Activated T-helper 9 cell treated with anti-CD3 and anti-CD28 coated beads, Interleukin-2, amount 50 U/mL, for 16 hours (primary cell): Measurements from ENCODE around the gene CFAP221.

Experiments used
- DNase-seq: peaks from one replicate; pipeline ENCODE4 v3.0.0-alpha.2; 2020; ENCODE audit warnings: low read depth

Gene CFAP221

GRCh38 chr2:119681203-119681867 lies 137.1 kb downstream of the CFAP221 start:
- no peak for DNase-seq

GRCh38 chr2:119681868-119682220 lies 137.6 kb downstream of the CFAP221 start:
- DNase-seq, result no peak

GRCh38 chr2:119682578-119682977 lies 138.3 kb downstream of the CFAP221 start:
- DNase-seq, result no peak

GRCh38 chr2:119683074-119683712 lies 138.9 kb downstream of the CFAP221 start:
- no peak for DNase-seq

- no peak for DNase-seq
Observed at GRCh38 chr2:119683713-119684443, 139.6 kb downstream of the CFAP221 start.

- DNase-seq, result no peak
Observed at GRCh38 chr2:119684518-119684917, 140.3 kb downstream of the CFAP221 start.

- DNase-seq, result no peak
Observed at GRCh38 chr2:119688616-119689015, 144.4 kb downstream of the CFAP221 start.

- DNase-seq, result no peak
Observed at GRCh38 chr2:119689218-119689617, 145.0 kb downstream of the CFAP221 start.

- DNase-seq, result no peak
Observed at GRCh38 chr2:119691189-119691588, 146.9 kb downstream of the CFAP221 start.

- no peak for DNase-seq
Observed at GRCh38 chr2:119691651-119692245, 147.5 kb downstream of the CFAP221 start.

GRCh38 chr2:119692310-119692709 lies 148.1 kb downstream of the CFAP221 start:
- no peak for DNase-seq

- DNase-seq, result no peak
Observed at GRCh38 chr2:119692954-119693353, 148.7 kb downstream of the CFAP221 start.

- DNase-seq, result no peak
Observed at GRCh38 chr2:119693567-119693966, 149.3 kb downstream of the CFAP221 start.

GRCh38 chr2:119693967-119694366 lies 149.7 kb downstream of the CFAP221 start:
- no peak for DNase-seq

- no peak for DNase-seq
Observed at GRCh38 chr2:119694470-119694844, 150.2 kb downstream of the CFAP221 start.

GRCh38 chr2:119694845-119695521 lies 150.7 kb downstream of the CFAP221 start:
- DNase-seq, result no peak

- no peak for DNase-seq
Observed at GRCh38 chr2:119696005-119696404, 151.8 kb downstream of the CFAP221 start.

- no peak for DNase-seq
Observed at GRCh38 chr2:119696494-119697030, 152.3 kb downstream of the CFAP221 start.

GRCh38 chr2:119697290-119698020 lies 153.2 kb downstream of the CFAP221 start:
- no peak for DNase-seq

- no peak for DNase-seq
Observed at GRCh38 chr2:119698246-119698645, 154.0 kb downstream of the CFAP221 start.

GRCh38 chr2:119699016-119699606 lies 154.9 kb downstream of the CFAP221 start:
- DNase-seq, result no peak
